C4-2B (cell line): Measurements from ENCODE around the gene TATDN3.
"Not testable (repeated sequence)": the region's sequence is repeated elsewhere in the genome, so short reads cannot be mapped to it uniquely, and the experiment has no call there.

Source experiments
- H3K27ac ChIP-seq: fragments of 450-650 bp; 2 replicates; pipeline ENCODE4 v1.5.1; 2017
- CTCF ChIP-seq: fragments of 450-650 bp; conservative IDR thresholded peaks from 2 replicates; pipeline ENCODE4 v1.5.1; 2017; ENCODE audit warnings: mild to moderate bottlenecking
- ZFX ChIP-seq: fragments of 450-650 bp; IDR thresholded peaks from 2 replicates; pipeline ENCODE4 v1.6.1; 2017

The TATDN3 gene

GRCh38 chr1:212860713-212861581 lies 69.3 kb downstream of the TATDN3 start:
- no peak for TF ChIP-seq ZFX
- no peak for TF ChIP-seq CTCF
- H3K27ac ChIP-seq: no peak overlapping the region

GRCh38 chr1:212862111-212862690 lies 70.5 kb downstream of the TATDN3 start:
- H3K27ac ChIP-seq: no peak overlapping the region
- TF ChIP-seq ZFX: no peak
- TF ChIP-seq CTCF: no peak

GRCh38 chr1:212863345-212863744 lies 71.7 kb downstream of the TATDN3 start:
- not testable (repeated sequence) for H3K27ac ChIP-seq

- H3K27ac ChIP-seq: no peak overlapping the region
- no peak for TF ChIP-seq ZFX
- no peak for TF ChIP-seq CTCF
Observed at GRCh38 chr1:212864201-212864600, 72.5 kb downstream of the TATDN3 start.
